C4-2B (cell line): ENCODE data around the gene CFAP97D2.

Experiments
- ZFX ChIP-seq: fragments of 450-650 bp; IDR thresholded peaks from 2 replicates; pipeline ENCODE4 v1.6.1; 2017
- TF ChIP-seq, protein P1 (sequence below): fragments of 450-650 bp; conservative IDR thresholded peaks from 2 replicates; pipeline ENCODE4 v1.5.1; 2017; ENCODE audit warnings: mild to moderate bottlenecking

DNA sequence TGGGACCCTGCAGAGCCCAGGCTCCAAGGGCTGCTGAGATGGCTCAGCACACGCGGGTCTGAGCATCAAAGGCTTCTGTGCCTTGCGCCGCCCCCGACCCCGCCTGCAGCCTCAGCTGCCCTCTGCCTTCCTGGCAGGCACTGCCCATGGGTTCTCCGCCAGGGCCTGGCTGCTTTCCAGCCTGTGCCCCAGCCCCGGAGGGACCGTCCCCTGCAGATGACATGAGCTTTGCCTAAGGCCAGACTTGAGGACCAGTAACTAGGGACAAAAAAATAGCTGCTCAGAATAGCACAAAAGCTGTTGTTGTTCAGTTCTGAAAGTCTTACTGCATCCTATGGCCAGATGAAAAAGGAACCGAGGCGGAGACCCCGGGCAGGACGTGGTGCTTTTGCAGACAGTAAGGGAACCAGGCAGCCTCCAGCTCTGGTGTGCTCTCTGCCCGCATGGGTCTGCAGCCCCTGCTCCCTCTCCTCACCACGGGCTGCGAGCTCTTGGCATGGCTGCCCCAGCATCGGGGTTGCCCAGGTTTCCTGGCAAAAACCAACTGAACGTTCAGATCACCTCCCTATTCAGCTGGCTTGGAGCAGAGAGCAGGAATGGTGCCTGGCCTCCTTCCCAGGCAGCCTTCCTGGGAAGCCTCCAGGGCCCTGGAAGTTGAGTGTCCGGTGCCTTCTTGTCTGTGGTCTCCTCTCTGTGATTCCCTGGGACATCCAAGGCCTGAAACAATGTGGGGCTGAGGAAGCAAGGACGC lies 12.5 kb upstream of the CFAP97D2 start:
- TF ChIP-seq, protein P1, sequence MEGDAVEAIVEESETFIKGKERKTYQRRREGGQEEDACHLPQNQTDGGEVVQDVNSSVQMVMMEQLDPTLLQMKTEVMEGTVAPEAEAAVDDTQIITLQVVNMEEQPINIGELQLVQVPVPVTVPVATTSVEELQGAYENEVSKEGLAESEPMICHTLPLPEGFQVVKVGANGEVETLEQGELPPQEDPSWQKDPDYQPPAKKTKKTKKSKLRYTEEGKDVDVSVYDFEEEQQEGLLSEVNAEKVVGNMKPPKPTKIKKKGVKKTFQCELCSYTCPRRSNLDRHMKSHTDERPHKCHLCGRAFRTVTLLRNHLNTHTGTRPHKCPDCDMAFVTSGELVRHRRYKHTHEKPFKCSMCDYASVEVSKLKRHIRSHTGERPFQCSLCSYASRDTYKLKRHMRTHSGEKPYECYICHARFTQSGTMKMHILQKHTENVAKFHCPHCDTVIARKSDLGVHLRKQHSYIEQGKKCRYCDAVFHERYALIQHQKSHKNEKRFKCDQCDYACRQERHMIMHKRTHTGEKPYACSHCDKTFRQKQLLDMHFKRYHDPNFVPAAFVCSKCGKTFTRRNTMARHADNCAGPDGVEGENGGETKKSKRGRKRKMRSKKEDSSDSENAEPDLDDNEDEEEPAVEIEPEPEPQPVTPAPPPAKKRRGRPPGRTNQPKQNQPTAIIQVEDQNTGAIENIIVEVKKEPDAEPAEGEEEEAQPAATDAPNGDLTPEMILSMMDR, result no peak
- TF ChIP-seq ZFX, result no peak
